GM11168 (cell line): ENCODE measurements around the gene FTCDNL1.

Experiments
- in situ Hi-C: fragments of 300-500 bp; cut with MboI; formaldehyde crosslinking; loops from one replicate; pipeline ENCODE4 v1.12.0; 2022; ENCODE audit warnings: low sequenced_read_pairs; ENCODE audit not compliant: unreplicated experiment

The FTCDNL1 gene

DNA sequence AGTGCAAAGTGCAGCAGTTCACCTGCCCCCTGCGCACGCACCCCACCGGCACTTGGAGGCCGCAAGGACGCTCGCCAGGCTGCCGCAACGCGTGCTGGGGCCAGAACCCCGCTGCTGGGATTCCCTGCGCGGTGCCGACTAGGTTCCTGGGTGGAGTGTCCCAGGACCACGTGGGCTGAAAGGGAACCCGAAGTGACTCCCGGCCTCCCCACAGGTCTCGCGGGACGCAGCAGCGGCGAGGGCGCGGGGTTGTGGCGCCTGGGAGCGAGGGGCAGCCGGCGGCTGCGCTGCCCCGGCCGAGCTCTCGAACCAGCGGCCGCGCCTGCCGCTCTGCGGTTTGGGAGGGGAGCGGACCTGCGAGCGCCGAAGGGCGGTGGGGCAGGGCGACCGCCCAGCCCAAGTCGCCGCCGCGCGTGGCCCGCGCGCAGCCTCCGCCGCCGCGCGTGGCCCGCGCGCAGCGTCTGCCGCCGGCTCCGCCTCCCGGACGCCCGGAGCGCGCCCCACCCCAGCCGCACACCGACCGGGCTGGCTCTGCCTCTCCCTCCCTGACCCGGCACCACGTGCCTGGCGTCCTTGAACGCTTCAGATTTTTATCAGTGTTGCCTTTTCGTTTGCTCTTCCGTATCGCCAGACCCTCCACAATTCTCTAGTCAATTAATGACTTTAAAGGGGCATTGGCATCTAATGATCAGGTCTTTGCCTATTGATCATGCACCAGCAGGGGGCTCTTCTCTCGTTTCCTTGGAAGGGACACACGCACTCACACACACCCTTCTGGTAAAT lies at the start of gene FTCDNL1:
Gene FTCDNL1 (minus strand): TSS at position 475 of the 783 bp plus-strand sequence. CDS start 2,230 bp downstream, outside the sequence.
- in situ Hi-C loops: no loop called here

GRCh38 chr2:199896617-199897016 lies 45.6 kb upstream of the FTCDNL1 start:
- in situ Hi-C loops: no loop called here

GRCh38 chr2:199895406-199895805 lies 44.4 kb upstream of the FTCDNL1 start:
- in situ Hi-C loops: no loop called here

DNA sequence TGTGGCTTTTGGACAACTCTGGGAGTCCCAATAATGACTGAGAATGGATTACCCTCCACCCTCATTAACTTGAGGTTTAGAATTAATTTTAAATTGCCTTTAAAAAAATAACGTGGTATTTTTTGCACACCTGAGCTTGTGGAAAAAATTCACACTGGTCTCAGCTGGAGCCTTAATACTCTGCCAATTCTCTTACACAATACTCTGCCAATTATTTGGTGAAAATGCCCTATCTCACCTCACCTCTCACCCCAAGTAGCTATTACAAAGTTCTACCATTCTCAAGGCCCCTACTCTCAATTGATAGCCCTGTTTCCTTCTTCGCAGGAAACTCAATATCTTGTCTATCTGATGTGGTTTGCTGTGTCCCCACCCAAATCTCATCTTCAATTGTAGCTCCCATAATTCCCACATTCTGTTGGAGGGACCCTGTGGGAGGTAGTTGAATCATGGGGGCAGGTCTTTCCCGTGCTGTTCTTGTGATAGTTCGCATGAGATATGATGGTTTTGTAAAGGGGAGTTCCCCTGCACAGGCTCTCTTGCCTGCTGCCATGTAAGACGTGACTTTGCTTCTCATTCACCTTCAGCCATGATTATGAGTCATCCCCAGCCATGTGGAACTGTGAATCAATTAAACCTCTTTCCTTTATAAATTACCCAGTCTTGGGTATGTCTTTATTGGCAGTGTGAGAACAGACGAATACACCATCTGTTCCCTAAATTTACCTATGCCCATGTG lies 32.7 kb upstream of the FTCDNL1 start:
- in situ Hi-C loops: no loop called here

GRCh38 chr2:199882667-199883066 lies 31.7 kb upstream of the FTCDNL1 start:
- in situ Hi-C loops: no loop called here

GRCh38 chr2:199875400-199875799 lies 24.4 kb upstream of the FTCDNL1 start:
- in situ Hi-C loops: no loop called here

DNA sequence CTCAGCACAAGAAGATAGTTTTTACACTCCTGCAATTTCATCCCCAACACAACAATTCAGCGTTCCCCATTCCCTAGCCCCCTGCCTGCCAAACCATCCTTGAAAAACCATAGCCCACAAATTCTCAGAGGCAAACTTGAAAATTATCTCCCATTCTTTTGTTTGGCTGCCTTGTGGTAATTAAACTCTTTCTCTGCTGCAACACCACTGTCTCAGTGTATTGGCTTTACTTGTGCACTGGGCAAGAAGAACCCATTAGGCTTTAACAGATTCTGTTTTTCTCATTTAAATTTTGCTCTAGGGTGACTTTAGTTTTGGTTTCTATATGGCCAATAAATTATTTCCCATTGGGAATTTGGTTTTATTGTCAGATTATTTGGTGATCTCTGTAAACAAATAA lies 23.2 kb upstream of the FTCDNL1 start:
- in situ Hi-C loops: no loop called here

DNA sequence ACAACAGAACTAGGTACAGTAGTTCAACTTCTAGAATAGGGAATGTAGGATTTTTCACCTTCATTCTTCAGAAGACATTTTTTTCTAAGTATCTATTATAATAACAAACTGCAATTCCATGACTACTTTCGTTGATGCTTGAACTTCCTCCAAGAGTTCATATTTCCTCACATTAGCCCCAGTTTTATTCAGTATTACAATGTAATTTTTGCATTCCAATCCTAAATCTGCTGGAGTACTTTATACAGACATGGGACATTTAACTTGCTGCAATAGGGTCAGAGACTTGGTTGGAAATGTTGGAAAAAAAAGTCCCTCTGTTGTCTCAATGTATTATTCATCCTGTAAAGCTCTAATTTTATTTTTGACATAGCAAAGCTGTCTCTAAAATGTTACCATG lies 19.6 kb upstream of the FTCDNL1 start:
- in situ Hi-C loops: no loop called here

DNA sequence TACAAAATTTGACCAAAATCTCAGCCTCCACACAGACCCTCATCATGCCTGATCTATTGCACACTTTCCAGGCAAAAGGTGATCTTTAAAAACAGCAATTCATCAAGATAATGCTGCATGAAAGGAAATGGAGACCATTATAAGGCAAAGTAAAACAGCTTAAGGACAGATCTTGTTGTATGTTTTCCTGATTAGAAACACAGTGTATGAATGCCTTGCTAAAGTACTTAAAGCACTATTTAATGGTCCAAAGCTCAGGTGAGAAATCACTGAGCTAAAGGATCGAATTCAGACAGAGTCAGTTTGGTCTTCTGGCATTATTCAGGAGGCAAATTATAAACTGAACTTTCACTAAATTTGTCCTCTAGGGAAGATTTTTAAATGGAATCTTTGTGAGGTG lies 18.7 kb upstream of the FTCDNL1 start:
- in situ Hi-C loops: no loop called here

DNA sequence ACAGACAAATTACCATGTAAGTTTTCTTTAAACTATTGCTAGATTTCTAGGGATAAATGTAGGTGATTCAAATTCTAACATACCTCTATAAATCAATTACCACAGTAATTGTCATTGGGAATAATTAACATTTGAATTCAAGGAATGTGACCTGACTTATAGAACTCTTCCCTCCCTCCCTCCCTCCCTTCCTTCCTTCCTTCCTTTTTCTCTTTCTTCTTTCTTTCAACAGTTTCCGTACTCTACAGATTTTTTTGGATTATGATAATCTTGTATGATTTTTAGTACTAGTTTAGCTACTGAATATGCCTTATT lies 18.2 kb upstream of the FTCDNL1 start:
- in situ Hi-C loops: no loop called here

GRCh38 chr2:199868431-199869226 lies 17.6 kb upstream of the FTCDNL1 start:
- in situ Hi-C loops: no loop called here

DNA sequence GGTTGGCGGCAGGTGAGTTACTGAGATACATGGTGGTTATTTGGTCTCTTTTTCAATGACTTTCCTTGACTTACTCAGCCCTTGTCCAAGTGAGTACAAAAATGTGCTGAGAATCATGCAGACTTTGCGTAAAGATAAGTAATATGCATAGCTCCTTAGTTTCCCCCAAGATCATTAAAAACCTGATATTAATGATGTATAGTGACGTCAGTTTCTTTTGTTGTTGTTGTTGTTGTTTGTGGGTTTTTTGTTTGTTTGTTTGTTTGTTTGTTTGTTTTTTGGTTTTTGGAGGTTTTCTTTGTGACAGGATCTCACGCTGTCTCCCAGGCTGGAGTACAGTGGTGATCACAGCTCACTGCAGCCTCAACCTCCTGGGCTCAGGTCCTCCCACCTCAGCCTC lies 14.9 kb upstream of the FTCDNL1 start:
- in situ Hi-C loops: no loop called here

DNA sequence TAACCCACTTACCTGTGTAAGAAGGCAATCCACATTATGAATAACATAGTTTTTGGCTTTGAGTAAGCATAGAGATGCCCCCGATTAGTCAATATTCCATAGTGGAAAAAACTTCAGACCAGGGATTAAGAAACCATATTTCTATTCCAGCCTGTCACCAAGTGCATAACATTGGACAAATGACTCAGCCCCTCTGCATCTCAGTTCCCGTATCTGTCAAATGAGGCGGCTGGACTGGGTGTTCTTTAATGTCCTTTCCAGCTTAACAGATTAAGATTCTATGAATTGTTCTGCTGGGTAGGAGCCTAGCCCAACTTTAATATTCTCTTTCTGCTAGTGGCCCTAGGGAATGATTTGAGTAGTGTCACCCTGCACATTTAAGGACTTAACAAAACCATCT lies 11.8 kb upstream of the FTCDNL1 start:
- in situ Hi-C loops: no loop called here

DNA sequence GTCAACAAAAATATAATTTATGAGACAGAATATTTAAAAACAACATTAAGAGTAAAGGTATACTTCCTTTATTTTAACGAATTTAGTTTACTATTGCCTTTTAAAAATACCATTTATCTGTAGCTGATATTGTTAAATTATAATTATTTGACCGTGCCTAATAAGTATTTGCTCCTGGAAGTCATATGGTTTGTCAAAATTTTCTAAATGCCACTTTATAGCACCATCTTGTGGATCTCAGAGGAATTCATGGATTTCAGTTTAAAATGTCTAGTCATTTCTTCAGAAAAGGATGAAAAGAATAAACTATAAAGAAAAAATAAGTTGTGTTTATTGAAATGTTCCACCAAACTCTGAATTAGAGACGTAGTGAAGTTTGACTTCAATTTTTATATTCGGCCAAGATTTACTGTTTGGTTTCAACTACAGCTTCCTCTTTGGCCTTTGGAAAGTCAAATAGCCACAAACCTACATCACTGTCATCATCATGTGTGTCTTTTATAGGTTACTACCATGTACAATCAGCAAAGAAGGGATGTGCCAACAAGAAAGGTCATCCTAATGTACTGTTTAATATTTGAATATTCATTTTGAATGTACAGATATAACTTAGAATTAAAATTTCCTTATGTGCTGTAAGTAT lies 10.3 kb upstream of the FTCDNL1 start:
- in situ Hi-C loops: no loop called here

- in situ Hi-C loops: no loop called here
These were observed 4.8 kb upstream of the FTCDNL1 start for GRCh38 chr2:199855812-199856211.

GRCh38 chr2:199851883-199852282 lies 891 bp upstream of the FTCDNL1 start:
- in situ Hi-C loops: no loop called here

DNA sequence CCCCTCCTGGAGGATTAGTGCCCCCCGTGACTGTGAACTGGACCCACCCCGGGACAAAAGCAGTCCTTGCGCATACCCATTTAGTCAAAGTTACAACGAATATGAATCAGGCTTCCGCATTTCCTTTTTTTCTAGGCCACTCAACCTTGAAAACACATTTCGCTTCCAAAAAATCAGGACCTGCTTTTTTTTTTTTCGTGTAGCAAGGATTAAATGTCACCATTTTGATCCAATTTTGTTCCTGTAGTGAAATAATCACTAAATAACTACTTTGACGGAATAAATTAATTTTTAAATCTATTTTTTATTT lies 464 bp upstream of the FTCDNL1 start:
- in situ Hi-C loops: no loop called here

DNA sequence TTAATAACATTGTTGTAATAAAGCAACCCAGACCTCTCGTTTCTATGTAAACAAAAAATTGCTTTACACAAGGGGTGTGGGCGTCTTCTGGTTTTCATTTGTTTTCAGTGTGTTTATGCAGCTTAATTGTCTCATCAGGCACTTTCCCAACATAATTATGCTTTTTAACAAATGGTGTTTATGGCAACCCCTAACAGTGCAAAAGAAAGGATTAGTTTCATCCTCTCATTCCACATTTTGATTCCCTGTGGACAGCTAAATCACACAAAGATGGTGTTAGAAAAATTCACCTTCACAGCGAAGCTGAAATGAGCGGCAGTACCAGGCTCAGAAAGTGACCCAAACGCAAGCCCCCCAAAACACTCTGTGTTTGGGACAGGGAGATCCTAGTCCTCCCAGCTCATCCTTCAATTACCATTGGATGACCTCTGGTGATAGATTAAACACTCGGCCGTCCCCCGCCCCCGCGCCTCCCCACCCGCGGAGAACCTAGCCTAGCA lies 724 bp downstream of the FTCDNL1 start:
- in situ Hi-C loops: no loop called here

DNA sequence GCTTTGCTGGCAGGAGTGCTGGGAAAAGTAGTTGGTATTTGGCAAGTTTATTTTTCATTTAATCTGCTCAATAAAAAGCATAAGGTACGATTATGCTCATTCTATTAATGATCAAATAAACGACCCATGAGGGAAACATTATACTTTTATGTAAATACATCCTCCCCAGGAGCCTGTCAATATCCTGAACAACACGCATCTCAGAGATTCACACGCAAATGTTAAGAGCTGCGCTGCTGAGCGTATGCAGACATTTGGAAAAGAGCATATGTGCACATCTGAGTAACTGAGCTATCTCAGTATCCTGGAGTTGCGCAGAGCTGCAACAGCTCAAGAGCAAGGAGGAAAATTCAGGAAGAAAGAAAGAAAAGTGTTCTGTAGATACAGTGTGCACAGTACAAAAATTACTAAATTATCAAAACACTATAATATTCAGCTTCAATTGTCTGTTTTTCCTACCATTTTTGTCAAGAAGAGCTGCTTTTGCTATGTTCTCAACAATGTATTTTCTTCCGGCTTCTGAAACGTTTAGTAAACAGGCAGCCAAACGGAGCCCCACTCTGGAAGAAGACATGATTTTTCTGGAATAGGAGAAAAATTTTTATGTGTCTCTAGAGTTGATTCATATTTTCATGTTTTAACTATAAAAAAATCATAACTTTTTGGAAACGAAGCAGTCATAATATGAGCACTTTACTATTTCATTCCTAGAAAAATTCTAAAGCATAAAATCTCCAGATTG lies 2.4 kb downstream of the FTCDNL1 start:
- in situ Hi-C loops: no loop called here
